GM08714 (cell line): ENCODE results near the gene SELP.

Source experiments
- H3K4me3 ChIP-seq: fragments of 200-500 bp; sonication (Bioruptor generic); 2 replicates; pipeline ENCODE4 v1.5.1; 2014; ENCODE audit warnings: mild to moderate bottlenecking, low read length, inconsistent platforms
- ZNF274 ChIP-seq: IDR thresholded peaks from 2 replicates; pipeline ENCODE4 v1.6.1; 2012; ENCODE audit warnings: mild to moderate bottlenecking, low read depth, low read length

SELP gene

GRCh38 chr1:169576241-169576934 lies 53.5 kb downstream of the SELP start:
- H3K4me3 ChIP-seq, result no peak overlapping the region
- TF ChIP-seq ZNF274, result no peak

- no peak overlapping the region for H3K4me3 ChIP-seq
- no peak for TF ChIP-seq ZNF274
Measured at GRCh38 chr1:169574336-169574735, 55.6 kb downstream of the SELP start.

- no peak for TF ChIP-seq ZNF274
- no peak overlapping the region for H3K4me3 ChIP-seq
Measured at GRCh38 chr1:169572187-169572586, 57.7 kb downstream of the SELP start.

GRCh38 chr1:169571450-169571849 lies 58.5 kb downstream of the SELP start:
- H3K4me3 ChIP-seq, result no peak overlapping the region
- no peak for TF ChIP-seq ZNF274

GRCh38 chr1:169570172-169570574 lies 59.8 kb downstream of the SELP start:
- no peak for TF ChIP-seq ZNF274
- no peak overlapping the region for H3K4me3 ChIP-seq

- no peak overlapping the region for H3K4me3 ChIP-seq
- TF ChIP-seq ZNF274, result no peak
Measured at GRCh38 chr1:169568497-169568896, 61.4 kb downstream of the SELP start.

GRCh38 chr1:169565335-169566271 lies 64.3 kb downstream of the SELP start:
- H3K4me3 ChIP-seq, result no peak overlapping the region
- no peak for TF ChIP-seq ZNF274

- TF ChIP-seq ZNF274, result no peak
- H3K4me3 ChIP-seq, result no peak overlapping the region
Measured at GRCh38 chr1:169563650-169564049, 66.3 kb downstream of the SELP start.

GRCh38 chr1:169563019-169563615 lies 66.8 kb downstream of the SELP start:
- no peak overlapping the region for H3K4me3 ChIP-seq
- no peak for TF ChIP-seq ZNF274

GRCh38 chr1:169561692-169562091 lies 68.2 kb downstream of the SELP start:
- TF ChIP-seq ZNF274, result no peak

GRCh38 chr1:169557131-169557530 lies 72.8 kb downstream of the SELP start:
- no peak for TF ChIP-seq ZNF274
- H3K4me3 ChIP-seq, result no peak overlapping the region

More at GRCh38 chr1:169561692-169562091, 68.2 kb downstream of the SELP start:
- H3K4me3 ChIP-seq, result no peak overlapping the region

- TF ChIP-seq ZNF274, result no peak
- H3K4me3 ChIP-seq, result no peak overlapping the region
Measured at GRCh38 chr1:169550294-169550693, 79.6 kb downstream of the SELP start.

GRCh38 chr1:169548282-169548681 lies 81.6 kb downstream of the SELP start:
- TF ChIP-seq ZNF274, result no peak
- H3K4me3 ChIP-seq, result no peak overlapping the region
